ENCODE data around the gene IL1F10. TPM values are rescaled to one million over a fixed set of nuclear protein-coding genes. Genes with fewer than 3 reads are reported as not detected.

IL1F10 gene
- total and polyA plus RNA-seq, 2 donors (not counting 3 experiments of a cell fraction or from before 2014, with no cell fraction given) = not detected

- Histone ChIP-seq H3K9ac (replicated peaks; ENCODE audit: extremely low read depth, insufficient read depth, low read length) (no peak overlapping the region), H3K4me1 (ENCODE audit: control insufficient read depth, extremely low read depth, insufficient read depth, low read length) (no peaks in the 10 kb centered on the region), H3K27ac (ENCODE audit: insufficient read depth, low read depth, low read length) (no peak overlapping the region), H3K4me2 (ENCODE audit: insufficient read depth, low read length) (no peak overlapping the region), H3K79me2 (ENCODE audit: control insufficient read depth, insufficient read depth, low read length) (no peaks in the 10 kb centered on the region), H3K9me3 (replicated peaks; ENCODE audit: control insufficient read depth, insufficient read depth, low read length) (no peaks in the 10 kb centered on the region), H3K36me3 (ENCODE audit: control insufficient read depth in 2 of 2, extremely low read depth in 1 of 2, insufficient read depth in 2 of 2, low read length in 2 of 2) (no peaks in the 10 kb centered on the region), H3K9me1 (replicated peaks; ENCODE audit: control insufficient read depth, extremely low read depth, insufficient read depth, low read length) (no peaks in the 10 kb centered on the region), H2AFZ (ENCODE audit: low read depth, low read length) (no peak overlapping the region), H4K20me1 (replicated peaks; ENCODE audit: control insufficient read depth, extremely low read depth, insufficient read depth, low read length) (no peaks in the 10 kb centered on the region), H3K27me3 (ENCODE audit: control insufficient read depth in 2 of 2, insufficient read depth in 2 of 2, low read length in 2 of 2) (peaks cover 3 to 10% of the 10 kb centered on the region in 2 experiments), H3K4me3 (replicated peaks in 1 of 3; ENCODE audit: insufficient read depth in 1 of 3, low read depth in 1 of 3, low read length in 3 of 3) (no peak overlapping the region)
- ChIA-PET CTCF (interaction anchor here (1.1 to 3.1 kb wide), 7 partner anchors 10 to 311 kb away, joined by 3 to 63 read pairs (median 7); no protein-coding TSS in a partner anchor), POLR2A (no interaction called here)
- no peak for FAIRE-seq
- BruUV-seq (replicated peaks) = no TSS peak
- no peak for DNase-seq (ENCODE audit: low read depth, low spot score)
- intact Hi-C loops (cut with micrococcal nuclease) = no loop called here
- TF ChIP-seq JUN (IDR thresholded peaks at IDR 0.05; ENCODE audit: borderline replicate concordance, insufficient read depth, insufficient read length, low read depth) (no peak), FOS (IDR thresholded peaks at IDR 0.05; ENCODE audit: borderline replicate concordance, insufficient read depth, low read length) (no peak), POLR2A (IDR thresholded peaks at IDR 0.05; ENCODE audit: low read depth, low read length) (no peak), MYC (IDR thresholded peaks at IDR 0.05; ENCODE audit: low read depth, low read length) (no peak), POLR2AphosphoS5 (IDR thresholded peaks at IDR 0.05; ENCODE audit: insufficient read depth, low read depth, low read length) (no peak), GATA2 (IDR thresholded peaks at IDR 0.05; ENCODE audit: insufficient read depth, insufficient read length, low read depth, low read length) (no peak), EZH2 (IDR thresholded peaks at IDR 0.05; ENCODE audit: borderline replicate concordance, low read depth, low read length, severe bottlenecking) (no peak)
- TF ChIP-seq, protein P1, sequence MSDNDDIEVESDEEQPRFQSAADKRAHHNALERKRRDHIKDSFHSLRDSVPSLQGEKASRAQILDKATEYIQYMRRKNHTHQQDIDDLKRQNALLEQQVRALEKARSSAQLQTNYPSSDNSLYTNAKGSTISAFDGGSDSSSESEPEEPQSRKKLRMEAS (IDR thresholded peaks at IDR 0.05; ENCODE audit: insufficient read depth, insufficient read length) = no peak
- TF ChIP-seq, protein P2, sequence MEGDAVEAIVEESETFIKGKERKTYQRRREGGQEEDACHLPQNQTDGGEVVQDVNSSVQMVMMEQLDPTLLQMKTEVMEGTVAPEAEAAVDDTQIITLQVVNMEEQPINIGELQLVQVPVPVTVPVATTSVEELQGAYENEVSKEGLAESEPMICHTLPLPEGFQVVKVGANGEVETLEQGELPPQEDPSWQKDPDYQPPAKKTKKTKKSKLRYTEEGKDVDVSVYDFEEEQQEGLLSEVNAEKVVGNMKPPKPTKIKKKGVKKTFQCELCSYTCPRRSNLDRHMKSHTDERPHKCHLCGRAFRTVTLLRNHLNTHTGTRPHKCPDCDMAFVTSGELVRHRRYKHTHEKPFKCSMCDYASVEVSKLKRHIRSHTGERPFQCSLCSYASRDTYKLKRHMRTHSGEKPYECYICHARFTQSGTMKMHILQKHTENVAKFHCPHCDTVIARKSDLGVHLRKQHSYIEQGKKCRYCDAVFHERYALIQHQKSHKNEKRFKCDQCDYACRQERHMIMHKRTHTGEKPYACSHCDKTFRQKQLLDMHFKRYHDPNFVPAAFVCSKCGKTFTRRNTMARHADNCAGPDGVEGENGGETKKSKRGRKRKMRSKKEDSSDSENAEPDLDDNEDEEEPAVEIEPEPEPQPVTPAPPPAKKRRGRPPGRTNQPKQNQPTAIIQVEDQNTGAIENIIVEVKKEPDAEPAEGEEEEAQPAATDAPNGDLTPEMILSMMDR (IDR thresholded peaks at IDR 0.05; ENCODE audit: extremely low read depth in 1 of 2, insufficient read depth in 1 of 2, low read depth in 1 of 2, low read length in 2 of 2) = no peak
- dilution Hi-C loops (cut with MboI; ENCODE audit: extremely low pct_ligation_motif_present, low sequenced_read_pairs) = no loop called here
Measured at GRCh38 chr2:113079131-113079530, 11.4 kb downstream of the IL1F10 start.

All from endothelial cell of umbilical vein (primary cell).